IMR-90 (cell line): Measurements from ENCODE around the gene FAM174C. TPM values are rescaled to one million over a fixed set of nuclear protein-coding genes. Genes with fewer than 3 reads are reported as not detected.

Source experiments
- ATAC-seq: fragments of 200-7000 bp; cut with Tn5 transposase; 2 replicates; pipeline ENCODE4 v1.9.1; 2020; ENCODE audit warnings: low read depth, mild to moderate bottlenecking, moderate library complexity
- BruUV-seq: library from RNA; stranded (reverse); fragments of 400-500 nt; replicated peaks from 2 replicates; lab custom pipeline; 2021; lab: Mats Ljungman, UMichigan
- CTCF ChIA-PET: fragments of 300-600 bp; formaldehyde crosslinking; extraction: SDS; loops from one replicate; lab custom pipeline; 2021; ENCODE audit warnings: antibody characterized with exemption; lab: Yijun Ruan, JAX
- POLR2A ChIA-PET: fragments of 300-600 bp; sonication (Branson Sonifier 250); formaldehyde crosslinking; loops from one replicate; lab custom pipeline; 2022; ENCODE audit warnings: antibody characterized with exemption; ENCODE audit not compliant: unreplicated experiment; lab: Charles Lee
- DNase-seq: peaks from one replicate; pipeline ENCODE4 v3.0.0; 2013
- H2AFZ ChIP-seq: replicated peaks from 2 replicates; pipeline ENCODE3; 2013; ENCODE audit warnings: low read length, mild to moderate bottlenecking; ENCODE audit not compliant: poor library complexity
- H2AK5ac ChIP-seq: 2 replicates; pipeline ENCODE4 v1.6.1; 2013; ENCODE audit warnings: low read depth, low read length, inconsistent platforms
- H2AK9ac ChIP-seq: replicated peaks from 2 replicates; pipeline ENCODE3; 2013; ENCODE audit warnings: mild to moderate bottlenecking, low read depth, low read length, moderate library complexity; ENCODE audit not compliant: poor library complexity
- H2BK120ac ChIP-seq: 2 replicates; pipeline ENCODE4 v1.6.1; 2013; ENCODE audit warnings: low read depth, low read length, inconsistent platforms
- H2BK15ac ChIP-seq: 3 replicates; pipeline ENCODE4 v1.6.1; 2013; ENCODE audit warnings: low read depth, low read length, inconsistent platforms
- H2BK20ac ChIP-seq: 2 replicates; pipeline ENCODE4 v1.6.1; 2013; ENCODE audit warnings: low read depth, mild to moderate bottlenecking, inconsistent platforms, low read length, moderate library complexity
- H2BK5ac ChIP-seq: 2 replicates; pipeline ENCODE4 v1.6.1; 2013; ENCODE audit warnings: mild to moderate bottlenecking, low read depth, low read length, inconsistent platforms; ENCODE audit not compliant: poor library complexity, severe bottlenecking
- H3K14ac ChIP-seq: replicated peaks from 2 replicates; pipeline ENCODE4 v1.6.1; 2013; ENCODE audit warnings: low read depth, low read length, inconsistent platforms
- H3K18ac ChIP-seq: 2 replicates; pipeline ENCODE4 v1.6.1; 2013; ENCODE audit warnings: low read depth, low read length, control low read depth
- H3K23ac ChIP-seq: 2 replicates; pipeline ENCODE4 v1.6.1; 2013; ENCODE audit warnings: low read depth, low read length, inconsistent platforms
- H3K27ac ChIP-seq: 2 replicates; pipeline ENCODE4 v1.5.1; 2013; ENCODE audit warnings: mild to moderate bottlenecking, control low read depth, low read length; ENCODE audit not compliant: insufficient read depth
- H3K27me3 ChIP-seq: 2 replicates; pipeline ENCODE4 v1.6.1; 2013; ENCODE audit warnings: low read length; ENCODE audit not compliant: control insufficient read depth, insufficient read depth
- H3K36me3 ChIP-seq: 2 replicates; pipeline ENCODE4 v1.6.1; 2013; ENCODE audit warnings: low read length, mixed read lengths; ENCODE audit not compliant: control insufficient read depth, insufficient read depth
- H3K4ac ChIP-seq: 2 replicates; pipeline ENCODE4 v1.6.1; 2013; ENCODE audit warnings: low read depth, low read length, inconsistent platforms
- H3K4me1 ChIP-seq: 2 replicates; pipeline ENCODE4 v1.6.1; 2013; ENCODE audit warnings: low read length, mixed read lengths; ENCODE audit not compliant: control insufficient read depth, insufficient read depth
- H3K4me2 ChIP-seq: 2 replicates; pipeline ENCODE4 v1.6.1; 2013; ENCODE audit warnings: low read depth, mild to moderate bottlenecking, control low read depth, low read length, moderate library complexity
- H3K4me3 ChIP-seq: 2 replicates; pipeline ENCODE4 v1.5.1; 2013; ENCODE audit warnings: low read depth, mild to moderate bottlenecking, control low read depth, low read length, moderate library complexity; ENCODE audit not compliant: insufficient read depth
- H3K56ac ChIP-seq: 2 replicates; pipeline ENCODE4 v1.6.1; 2013; ENCODE audit warnings: low read length, inconsistent platforms; ENCODE audit not compliant: insufficient read depth; ENCODE audit errors: extremely low read depth
- H3K79me1 ChIP-seq, 2 experiments: 2 replicates each; pipeline ENCODE4 v1.6.1; 2013; ENCODE audit warnings: low read length in 2 of 2, inconsistent platforms in 1 of 2, low read depth in 1 of 2
- H3K9ac ChIP-seq: 2 replicates; pipeline ENCODE4 v1.6.1; 2013; ENCODE audit warnings: low read depth, low read length, control low read depth
- H3K9me1 ChIP-seq: 2 replicates; pipeline ENCODE4 v1.6.1; 2013; ENCODE audit warnings: low read length, inconsistent platforms; ENCODE audit not compliant: insufficient read depth
- H3K9me3 ChIP-seq: 2 replicates; pipeline ENCODE4 v1.6.1; 2013; ENCODE audit warnings: low read length; ENCODE audit not compliant: control insufficient read depth, insufficient read depth
- H4K20me1 ChIP-seq: 2 replicates; pipeline ENCODE4 v1.6.1; 2013; ENCODE audit warnings: low read length, inconsistent platforms; ENCODE audit not compliant: insufficient read depth
- H4K5ac ChIP-seq: 2 replicates; pipeline ENCODE4 v1.6.1; 2013; ENCODE audit warnings: mild to moderate bottlenecking, low read depth, low read length, control low read depth
- H4K8ac ChIP-seq, 2 experiments: 2 replicates each; pipeline ENCODE4 v1.6.1; 2013; ENCODE audit warnings: low read depth in 2 of 2, low read length in 2 of 2, control low read depth in 1 of 2, inconsistent platforms in 1 of 2
- H4K91ac ChIP-seq: 2 replicates; pipeline ENCODE4 v1.6.1; 2013; ENCODE audit warnings: low read depth, low read length, inconsistent platforms; ENCODE audit not compliant: insufficient read depth
- MAZ ChIP-seq: IDR thresholded peaks from 2 replicates; pipeline ENCODE4 v1.6.1; 2012; ENCODE audit warnings: low read depth, mild to moderate bottlenecking, low read length, improper control_type of control experiment, moderate library complexity, borderline replicate concordance
- RCOR1 ChIP-seq: IDR thresholded peaks from 2 replicates; pipeline ENCODE4 v1.6.1; 2012; ENCODE audit warnings: mild to moderate bottlenecking, low read length, improper control_type of control experiment; ENCODE audit not compliant: insufficient replicate concordance
- WGBS, 2 experiments: methylation state at CpG; one replicate each; pipeline versions ENCODE4 v1.1.5 to v1.1.7; 2013; ENCODE audit warnings: missing lambda C conversion rate in 2 of 2; ENCODE audit not compliant: insufficient read length in 1 of 2; ENCODE audit errors: extremely low coverage in 2 of 2; 5-methylcytosine and 5-hydroxymethylcytosine counted together
- dilution Hi-C: fragments of 300-500 bp; cut with HindIII; formaldehyde crosslinking; loops from one replicate; pipeline ENCODE4 v1.14.3; 2018; ENCODE audit warnings: low sequenced_read_pairs; ENCODE audit not compliant: unreplicated experiment
- in situ Hi-C: fragments of 300-500 bp; cut with MboI; formaldehyde crosslinking; loops from 3 replicates; pipeline ENCODE4 v1.14.3; 2019; ENCODE audit warnings: low sequenced_read_pairs, inconsistent platforms, mixed read lengths
- intact Hi-C: fragments of 100-400 bp; cut with micrococcal nuclease; formaldehyde crosslinking; loops from 2 replicates; pipeline ENCODE4 v1.10.0; 2022
- polyA plus RNA-seq, 3 experiments: library from polyadenylated mRNA; depleted of rRNA; stranded (reverse); fragments of >200 nt; gene quantifications; 2 replicates each; pipeline ENCODE4 v1.2.3, GENCODE V29; 2012; ENCODE audit warnings: low replicate concordance in 1 of 3
- total RNA-seq: library from RNA; depleted of rRNA; stranded (reverse); fragments of >200 nt; gene quantifications from 2 replicates; pipeline ENCODE4 v1.2.3, GENCODE V29; 2012

Gene FAM174C
- total and polyA plus RNA-seq, 2 of the 4 experiments (the other 2 are of a cell fraction) = 7.5 to 61.8 TPM

- peak overlapping the region; percentile 82; the same call in 1 of the 2 replicates for H3K4me2 ChIP-seq
- intact Hi-C loops = no loop called here
- peak; percentile 8; the same call in 1 of the 2 replicates for TF ChIP-seq MAZ
- TF ChIP-seq RCOR1 = no peak
- peak overlapping the region; percentile 99 for H3K27ac ChIP-seq
- BruUV-seq = no TSS peak
- H3K9ac ChIP-seq = peak overlapping the region; percentile 97
- H2BK15ac ChIP-seq = no peak overlapping the region
- peak overlapping the region; percentile 14 for H2AFZ ChIP-seq
- H3K18ac ChIP-seq = peak overlapping the region; percentile 85; the same call in 1 of the 2 replicates
- ATAC-seq = no peak
- H3K14ac ChIP-seq = peak overlapping the region; percentile 96
- ChIA-PET POLR2A (no interaction called here), CTCF (no interaction called here)
- in situ Hi-C loops = no loop called here
- no peak overlapping the region for H3K23ac ChIP-seq
- H4K5ac ChIP-seq = peak overlapping the region; percentile 80; the same call in 1 of the 2 replicates
- 0% methylated on average over 32 of the region's 90 CpGs; no CpG with 5 or more reads in 1 of the 2 experiments for WGBS, 2 experiments
- peak overlapping the region; percentile 99 for H2BK5ac ChIP-seq
- H3K4ac ChIP-seq = peak overlapping the region; percentile 98
- peaks cover 71% of the 10 kb centered on the region for H4K20me1 ChIP-seq
- no peak overlapping the region for H2BK20ac ChIP-seq
- H3K4me3 ChIP-seq = peak overlapping the region; percentile 94
- no peaks in the 10 kb centered on the region for H3K9me3 ChIP-seq
- H3K79me1 ChIP-seq = peaks cover 0 to 36% of the 10 kb centered on the region in 2 experiments; a peak in 2 of 4 replicates
- H2BK120ac ChIP-seq = peak overlapping the region; percentile 85
- DNase-seq = peak; percentile 60
- H4K91ac ChIP-seq = peak overlapping the region; percentile 97; the same call in 1 of the 2 replicates
- H2AK5ac ChIP-seq = peak overlapping the region; percentile 49; the same call in 1 of the 2 replicates
- no peaks in the 10 kb centered on the region for H3K27me3 ChIP-seq
- peak overlapping the region; percentile 80; a peak in 2 of 4 replicates for H4K8ac ChIP-seq
- H3K56ac ChIP-seq = peak overlapping the region; percentile 84; the same call in 1 of the 2 replicates
- H2AK9ac ChIP-seq = peak overlapping the region; percentile 92
- peaks cover 42% of the 10 kb centered on the region for H3K36me3 ChIP-seq
- H3K4me1 ChIP-seq = peaks cover 25% of the 10 kb centered on the region
- dilution Hi-C loops = no loop called here
- no peaks in the 10 kb centered on the region for H3K9me1 ChIP-seq
These were observed 24.7 kb upstream of the FAM174C start for GRCh38 chr19:1250437-1251260.
